Measurements from ENCODE around the gene CHSY3.

DNA sequence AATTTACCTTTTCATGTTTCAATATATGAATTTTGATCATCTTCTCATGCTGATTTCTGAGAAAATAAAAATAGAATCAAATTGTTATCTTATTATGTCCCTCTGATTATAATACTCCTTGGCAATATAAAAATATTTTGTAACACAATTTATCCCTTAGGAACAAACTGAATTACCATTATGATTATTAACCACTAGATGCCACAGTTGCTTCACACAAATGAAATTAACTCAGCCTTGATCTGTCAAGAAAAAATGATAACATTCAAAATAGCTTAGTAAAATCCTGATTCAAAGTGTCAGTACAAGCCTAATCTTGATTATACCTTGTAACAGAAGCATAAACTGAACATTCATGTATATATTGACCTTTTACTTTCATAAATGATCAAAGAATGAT, 4.8 kb upstream of the CHSY3 start:
- TF ChIP-seq, protein P1, sequence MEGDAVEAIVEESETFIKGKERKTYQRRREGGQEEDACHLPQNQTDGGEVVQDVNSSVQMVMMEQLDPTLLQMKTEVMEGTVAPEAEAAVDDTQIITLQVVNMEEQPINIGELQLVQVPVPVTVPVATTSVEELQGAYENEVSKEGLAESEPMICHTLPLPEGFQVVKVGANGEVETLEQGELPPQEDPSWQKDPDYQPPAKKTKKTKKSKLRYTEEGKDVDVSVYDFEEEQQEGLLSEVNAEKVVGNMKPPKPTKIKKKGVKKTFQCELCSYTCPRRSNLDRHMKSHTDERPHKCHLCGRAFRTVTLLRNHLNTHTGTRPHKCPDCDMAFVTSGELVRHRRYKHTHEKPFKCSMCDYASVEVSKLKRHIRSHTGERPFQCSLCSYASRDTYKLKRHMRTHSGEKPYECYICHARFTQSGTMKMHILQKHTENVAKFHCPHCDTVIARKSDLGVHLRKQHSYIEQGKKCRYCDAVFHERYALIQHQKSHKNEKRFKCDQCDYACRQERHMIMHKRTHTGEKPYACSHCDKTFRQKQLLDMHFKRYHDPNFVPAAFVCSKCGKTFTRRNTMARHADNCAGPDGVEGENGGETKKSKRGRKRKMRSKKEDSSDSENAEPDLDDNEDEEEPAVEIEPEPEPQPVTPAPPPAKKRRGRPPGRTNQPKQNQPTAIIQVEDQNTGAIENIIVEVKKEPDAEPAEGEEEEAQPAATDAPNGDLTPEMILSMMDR (IDR thresholded peaks at IDR 0.05) = peak; percentile 53
- TF ChIP-seq ZFX (IDR thresholded peaks at IDR 0.05; ENCODE audit: borderline replicate concordance) = no peak

Data from 22Rv1 (cell line).